NCI-H226 (cell line): ENCODE data around the gene SLC39A5.

Source experiments
- DNase-seq: peaks from one replicate; pipeline ENCODE4 v3.0.0-alpha.2; 2015

Gene SLC39A5

DNA sequence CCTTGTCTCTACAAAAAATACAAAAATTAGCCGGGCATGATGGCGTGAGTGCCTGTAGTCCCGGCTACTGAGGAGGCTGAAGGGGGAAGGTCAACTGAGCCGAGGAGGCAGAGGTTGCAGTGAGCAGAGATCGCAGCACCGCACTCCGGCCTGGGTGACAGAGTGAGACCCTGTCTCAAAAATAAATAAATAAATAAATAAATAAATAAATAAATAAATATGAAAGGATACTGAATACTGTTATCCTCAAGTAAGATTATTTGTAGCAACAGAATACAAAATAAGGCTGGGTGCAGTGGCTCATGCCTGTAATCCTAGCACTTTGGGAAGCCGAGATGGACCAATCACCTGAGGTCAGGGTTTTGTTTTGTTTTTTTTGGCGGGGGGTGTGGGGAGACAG lies 10.0 kb upstream of the SLC39A5 start:
- no peak for DNase-seq

DNA sequence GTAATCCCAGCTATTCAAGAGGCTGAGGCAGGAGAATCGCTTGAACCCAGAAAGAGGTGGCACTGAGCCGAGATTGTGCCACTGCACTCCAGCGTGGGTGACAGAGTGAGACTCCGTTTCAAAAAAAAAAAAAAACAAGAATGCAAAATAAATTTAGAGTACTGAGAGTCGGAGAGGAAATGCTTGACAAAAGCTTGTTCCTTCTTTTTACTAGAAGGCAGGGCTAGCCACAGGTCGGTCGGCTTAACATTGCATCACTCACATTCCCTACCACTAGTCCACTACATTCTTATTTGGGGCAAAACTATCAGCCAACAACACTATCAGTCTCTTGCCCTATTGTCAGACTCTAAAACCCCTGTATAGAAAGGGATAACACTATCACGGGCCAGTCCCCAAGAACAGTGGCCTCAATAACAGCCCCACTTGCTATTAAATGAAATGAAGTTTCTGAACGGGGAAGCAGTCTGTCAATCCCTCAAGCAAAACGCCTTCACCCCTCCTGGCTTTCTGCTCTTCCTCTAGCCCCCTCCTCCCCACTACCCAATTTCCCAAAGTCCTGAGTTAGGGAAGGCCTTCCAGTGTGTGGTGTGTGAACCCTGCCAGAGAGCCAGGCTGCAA lies 9.1 kb upstream of the SLC39A5 start:
- peak; percentile 36 for DNase-seq

DNA sequence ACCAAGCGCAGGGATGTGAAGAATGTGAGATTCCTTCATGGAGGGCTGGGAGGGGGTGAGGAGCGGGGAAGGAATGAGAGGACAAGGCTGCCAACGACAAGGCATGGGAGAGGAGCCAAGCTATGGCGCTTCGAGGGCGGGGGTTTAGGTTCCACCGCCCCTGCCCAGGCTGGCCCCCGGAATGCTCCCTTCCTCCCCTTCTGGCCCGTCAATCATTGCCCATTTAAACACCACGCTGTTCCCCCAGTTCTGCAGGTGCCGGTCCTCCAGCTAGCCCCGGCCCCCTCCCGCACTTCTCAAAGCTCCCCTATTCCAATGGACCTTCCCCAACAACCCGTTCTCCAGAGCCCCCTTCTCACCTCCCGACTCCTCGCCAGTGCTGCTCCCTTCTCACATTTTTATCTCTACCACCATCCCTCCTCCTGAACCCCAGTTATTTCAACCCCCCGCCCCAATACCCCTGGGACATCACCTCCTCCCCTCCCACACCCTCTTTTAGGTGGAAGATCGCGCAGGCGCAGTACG lies 8.6 kb upstream of the SLC39A5 start:
- peak; percentile 61 for DNase-seq

DNA sequence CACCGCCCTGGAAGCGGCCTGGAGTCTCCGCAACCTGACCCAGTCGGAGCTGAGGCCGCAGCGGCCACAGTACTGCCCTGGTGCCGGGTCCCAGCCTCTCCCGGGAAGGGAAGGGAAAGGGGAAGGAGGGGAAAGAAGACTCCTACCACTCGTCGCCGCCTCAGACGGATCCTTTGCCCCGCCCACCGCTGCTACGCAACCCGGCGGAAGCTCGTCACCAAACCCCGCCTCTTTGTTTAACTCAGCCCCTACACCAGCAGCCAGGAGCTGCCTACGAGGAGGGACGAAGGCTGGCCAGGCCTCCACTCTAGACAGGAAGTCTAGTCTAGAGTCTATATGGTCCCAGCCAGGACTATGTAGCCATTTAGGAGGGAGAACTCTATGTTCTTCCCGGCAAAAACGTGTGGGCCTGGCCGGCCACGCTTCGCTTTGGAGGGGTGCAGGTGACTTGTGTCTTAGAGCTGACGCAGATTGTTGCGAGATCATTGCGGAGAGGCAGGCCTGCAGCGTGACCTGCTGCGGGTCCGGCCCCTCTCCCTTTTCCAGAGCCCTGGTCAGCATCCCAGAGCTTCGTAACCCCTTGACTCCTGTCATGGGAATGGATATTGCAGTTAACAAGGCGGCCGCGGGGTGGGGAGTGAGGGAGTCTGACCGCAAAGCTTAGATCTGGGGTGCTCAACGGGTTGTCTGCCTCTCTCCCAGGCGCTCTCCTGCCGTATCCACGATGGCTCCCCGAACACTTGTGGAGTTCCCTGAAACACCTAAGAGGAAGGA lies 7.9 kb upstream of the SLC39A5 start, which contains the start of gene RNF41:
Gene RNF41 (minus strand): TSS at position 166 of the 774 bp plus-strand sequence. CDS start 7,875 bp downstream, outside the sequence.
- peak; percentile 99 for DNase-seq

DNA sequence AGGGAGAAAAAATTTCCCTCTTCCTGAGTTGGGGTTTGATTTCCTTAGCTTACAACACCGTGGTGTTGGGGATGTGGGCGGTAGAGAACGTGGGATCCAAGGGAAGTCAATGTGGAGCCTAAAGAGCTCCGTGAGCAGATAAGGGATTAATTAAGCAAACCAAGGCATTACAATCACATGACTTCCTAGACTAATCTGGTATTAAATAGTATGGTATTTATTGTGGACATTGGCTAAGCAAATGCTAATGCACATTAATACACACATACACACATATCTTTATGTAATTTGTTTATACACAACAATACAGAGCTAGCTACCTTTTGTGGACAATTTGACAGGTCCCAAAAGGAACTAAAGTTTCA lies 7.3 kb upstream of the SLC39A5 start:
- DNase-seq: no peak

DNA sequence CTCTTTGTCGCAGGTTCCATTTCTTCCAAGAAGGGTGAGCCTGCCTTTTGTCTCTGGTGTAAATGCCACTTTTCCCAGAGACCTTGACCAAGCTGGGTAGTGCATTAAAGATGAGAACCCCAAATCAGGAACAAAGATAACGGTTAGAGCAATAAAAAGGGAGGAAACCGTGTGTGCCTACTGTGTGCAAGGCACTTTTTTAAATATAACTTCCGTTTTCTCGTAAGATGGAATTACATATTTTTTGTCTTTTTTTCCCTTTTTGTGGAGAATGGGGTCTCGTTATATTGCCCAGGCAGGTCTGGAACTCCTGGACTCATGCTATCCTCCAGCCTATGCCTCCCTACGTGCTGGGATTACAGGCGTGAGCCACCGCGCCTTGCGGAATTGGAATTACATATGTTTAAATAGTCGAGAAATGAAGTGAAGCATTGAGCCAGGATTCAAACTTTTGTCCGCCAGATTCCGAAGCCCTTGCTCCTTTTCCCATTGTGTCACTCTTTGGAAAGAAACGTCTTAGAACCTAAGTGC lies 6.2 kb upstream of the SLC39A5 start:
- no peak for DNase-seq

DNA sequence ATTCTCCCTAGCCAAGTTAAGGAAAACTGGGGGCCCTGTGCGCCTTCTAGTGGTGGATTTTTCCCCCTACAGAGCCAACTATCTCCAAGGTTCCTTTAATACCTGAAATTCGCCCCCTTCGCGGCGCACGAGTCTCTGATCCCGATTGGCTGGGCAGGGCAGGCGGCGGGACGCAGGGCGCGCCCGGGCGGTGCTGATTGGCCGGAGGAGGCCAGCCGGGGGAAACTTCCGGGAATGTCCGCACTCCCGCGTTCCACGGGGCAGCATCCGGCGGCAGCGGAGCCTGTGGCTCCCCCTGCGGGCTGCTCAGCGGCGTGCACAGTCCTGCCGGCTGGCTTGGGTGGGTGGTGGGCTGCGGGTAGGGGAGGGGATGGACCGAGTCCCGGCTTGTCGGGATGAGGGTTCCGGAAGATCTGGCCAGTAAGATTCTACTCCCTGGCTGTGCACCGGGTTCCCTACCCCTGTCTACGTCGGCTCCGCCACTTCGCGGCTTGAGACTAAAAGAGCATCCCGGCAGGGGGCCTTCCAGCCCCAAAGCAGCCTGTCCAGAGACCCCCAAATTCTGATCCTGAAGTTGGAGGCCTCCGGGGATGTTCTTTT lies 5.6 kb upstream of the SLC39A5 start, which contains the start of gene NABP2:
Gene NABP2 (plus strand): TSS at position 241 of the 600 bp plus-strand sequence. CDS start 515 bp downstream, outside the sequence.
- DNase-seq: peak; percentile 99

DNA sequence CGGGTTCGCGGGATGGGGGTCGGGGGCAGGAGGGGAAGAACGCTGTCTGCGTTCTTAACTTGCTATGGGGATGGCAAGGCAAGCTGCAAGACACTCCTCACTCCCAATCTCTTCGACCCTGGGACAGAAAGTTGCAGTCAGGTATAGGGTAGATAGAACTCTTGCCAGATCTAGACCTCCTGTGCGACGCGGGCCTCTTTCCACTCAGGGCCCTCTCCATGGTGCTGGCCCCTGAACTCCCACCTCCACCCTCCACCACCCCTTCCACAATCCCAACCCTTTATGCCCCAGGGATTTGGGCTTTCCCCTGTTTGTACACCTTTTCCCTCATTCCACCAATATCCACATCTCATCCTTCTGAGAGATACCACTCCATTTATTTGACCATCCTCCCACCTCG lies 4.9 kb upstream of the SLC39A5 start:
- DNase-seq: no peak

DNA sequence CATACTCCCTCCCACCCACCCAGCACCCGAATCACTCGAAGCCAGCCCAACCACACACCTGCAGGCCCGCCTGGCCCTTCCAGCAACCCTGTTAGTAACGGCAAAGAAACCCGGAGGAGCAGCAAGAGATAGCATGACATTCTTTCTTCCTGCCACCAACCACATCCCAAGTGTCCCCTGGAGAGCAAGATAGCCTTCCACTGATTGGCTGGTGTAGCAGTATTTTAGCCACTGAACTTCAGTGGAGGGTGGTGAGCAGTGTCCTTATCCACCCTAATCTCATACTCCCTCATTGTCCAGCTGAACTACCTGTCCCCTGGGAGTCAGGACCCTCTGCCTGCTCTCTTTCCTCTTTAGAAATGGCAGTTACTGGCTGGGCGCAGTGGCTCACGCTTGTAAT lies 769 bp upstream of the SLC39A5 start:
- no peak for DNase-seq

DNA sequence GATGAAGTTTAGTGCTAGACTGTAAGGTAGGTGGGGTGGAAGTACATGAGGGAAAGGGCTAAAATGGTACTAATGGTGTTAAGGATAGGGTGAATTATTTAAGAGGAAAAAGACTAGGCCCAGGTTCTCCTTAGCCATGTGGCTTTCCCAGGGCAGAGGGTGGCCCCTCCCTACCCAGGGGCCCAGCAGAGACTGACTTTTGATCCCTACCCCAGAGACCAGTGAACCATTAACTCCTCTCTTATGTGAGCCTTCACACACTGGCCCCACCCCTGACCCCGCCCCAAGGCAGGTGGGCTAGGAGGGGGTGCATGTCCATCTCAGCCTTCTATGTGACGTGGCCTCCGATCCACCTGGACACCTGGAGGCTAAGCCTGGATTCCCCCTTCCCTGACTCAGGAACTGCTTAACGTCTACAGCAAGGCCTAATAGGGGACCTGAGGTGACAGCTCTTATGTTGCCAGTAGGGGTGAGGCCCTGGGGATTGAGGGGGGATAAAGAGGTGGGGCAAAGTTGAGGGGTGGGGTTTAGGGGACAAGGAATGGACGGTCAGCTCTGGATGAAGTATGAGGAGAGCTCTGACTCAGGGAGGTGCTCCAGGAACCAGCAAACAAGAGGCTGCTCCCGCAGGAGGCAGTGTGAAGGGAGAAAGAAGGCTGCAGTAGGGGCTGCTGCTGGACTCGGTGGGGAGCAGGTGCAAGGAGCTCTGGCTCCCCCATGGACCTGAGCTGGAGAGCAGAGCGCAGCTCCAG lies 757 bp downstream of the SLC39A5 start:
- DNase-seq: no peak

DNA sequence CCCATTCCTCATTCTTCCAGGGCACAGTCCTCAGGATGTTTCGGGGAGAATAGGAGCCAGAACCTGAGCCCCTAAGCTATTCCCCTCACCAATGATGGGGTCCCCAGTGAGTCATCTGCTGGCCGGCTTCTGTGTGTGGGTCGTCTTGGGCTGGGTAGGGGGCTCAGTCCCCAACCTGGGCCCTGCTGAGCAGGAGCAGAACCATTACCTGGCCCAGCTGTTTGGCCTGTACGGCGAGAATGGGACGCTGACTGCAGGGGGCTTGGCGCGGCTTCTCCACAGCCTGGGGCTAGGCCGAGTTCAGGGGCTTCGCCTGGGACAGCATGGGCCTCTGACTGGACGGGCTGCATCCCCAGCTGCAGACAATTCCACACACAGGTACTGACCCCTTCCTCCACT lies 1.3 kb downstream of the SLC39A5 start:
- DNase-seq: no peak

DNA sequence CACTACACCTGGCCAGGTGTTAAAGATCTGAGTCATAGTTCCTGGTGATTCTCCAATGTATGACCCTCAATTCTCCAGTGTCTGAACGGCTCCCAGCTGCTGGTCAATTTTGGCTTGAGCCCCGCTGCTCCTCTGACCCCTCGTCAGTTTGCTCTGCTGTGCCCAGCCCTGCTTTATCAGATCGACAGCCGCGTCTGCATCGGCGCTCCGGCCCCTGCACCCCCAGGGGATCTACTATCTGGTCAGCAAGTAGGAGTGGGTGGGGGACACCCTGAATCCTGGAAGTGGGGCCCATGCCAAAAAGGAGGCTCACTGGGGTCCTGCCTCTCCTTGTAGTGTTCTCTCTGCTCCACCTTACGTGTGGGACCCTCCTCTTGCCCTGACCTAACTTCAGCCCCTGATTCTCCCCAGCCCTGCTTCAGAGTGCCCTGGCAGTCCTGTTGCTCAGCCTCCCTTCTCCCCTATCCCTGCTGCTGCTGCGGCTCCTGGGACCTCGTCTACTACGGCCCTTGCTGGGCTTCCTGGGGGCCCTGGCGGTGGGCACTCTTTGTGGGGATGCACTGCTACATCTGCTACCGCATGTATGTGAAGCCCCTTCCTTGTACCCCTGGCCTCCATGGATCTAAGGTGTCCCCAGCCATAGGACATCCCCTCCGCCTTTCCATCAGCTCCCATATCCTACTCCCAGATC lies 5.0 kb downstream of the SLC39A5 start:
- DNase-seq: no peak

DNA sequence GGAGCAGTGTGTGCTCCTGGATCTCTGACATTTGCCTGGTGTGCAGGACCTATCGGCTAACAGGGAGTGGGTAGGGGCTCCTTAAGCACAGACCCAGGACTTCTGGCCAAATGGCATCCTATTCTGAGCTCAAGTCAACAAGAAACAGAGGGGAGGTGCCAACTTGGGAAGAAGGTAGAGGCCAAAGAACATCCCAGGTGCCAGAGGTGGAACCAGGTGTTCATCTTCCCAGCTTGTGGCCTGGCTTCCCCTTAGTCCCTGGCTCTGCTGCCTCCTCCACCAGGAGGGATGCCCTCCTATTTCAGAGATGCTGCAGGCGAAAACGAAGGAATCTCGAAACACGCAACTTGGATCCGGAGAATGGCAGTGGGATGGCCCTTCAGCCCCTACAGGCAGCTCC lies 6.2 kb downstream of the SLC39A5 start:
- no peak for DNase-seq

DNA sequence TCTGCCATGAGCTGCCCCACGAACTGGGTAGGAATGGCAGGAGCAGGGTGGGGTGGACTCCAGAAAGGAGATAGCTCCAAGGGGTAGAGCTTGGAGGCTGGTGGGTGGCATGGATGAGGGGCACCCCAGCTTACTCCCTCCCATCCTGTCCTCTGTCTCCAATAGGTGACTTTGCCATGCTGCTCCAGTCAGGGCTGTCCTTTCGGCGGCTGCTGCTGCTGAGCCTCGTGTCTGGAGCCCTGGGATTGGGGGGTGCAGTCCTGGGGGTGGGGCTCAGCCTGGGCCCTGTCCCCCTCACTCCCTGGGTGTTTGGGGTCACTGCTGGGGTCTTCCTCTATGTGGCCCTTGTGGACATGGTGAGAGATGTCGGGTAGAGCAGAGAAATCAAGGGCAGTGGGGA lies 7.1 kb downstream of the SLC39A5 start:
- no peak for DNase-seq

DNA sequence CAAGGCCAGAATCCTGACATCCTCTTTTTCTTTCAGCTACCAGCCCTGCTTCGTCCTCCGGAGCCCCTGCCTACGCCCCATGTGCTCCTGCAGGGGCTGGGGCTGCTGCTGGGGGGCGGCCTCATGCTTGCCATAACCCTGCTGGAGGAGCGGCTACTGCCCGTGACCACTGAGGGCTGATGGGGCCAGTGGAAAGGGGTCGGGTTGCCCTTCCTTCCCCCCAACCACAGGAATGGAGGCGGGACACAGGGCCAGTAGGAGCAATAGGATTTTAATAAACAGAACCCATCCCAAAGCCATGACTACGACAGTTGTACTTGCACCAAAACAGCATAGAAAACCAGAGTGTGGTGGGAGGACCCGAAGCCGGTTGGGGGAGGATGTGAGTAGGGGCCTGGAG lies 7.7 kb downstream of the SLC39A5 start:
- DNase-seq: no peak

DNA sequence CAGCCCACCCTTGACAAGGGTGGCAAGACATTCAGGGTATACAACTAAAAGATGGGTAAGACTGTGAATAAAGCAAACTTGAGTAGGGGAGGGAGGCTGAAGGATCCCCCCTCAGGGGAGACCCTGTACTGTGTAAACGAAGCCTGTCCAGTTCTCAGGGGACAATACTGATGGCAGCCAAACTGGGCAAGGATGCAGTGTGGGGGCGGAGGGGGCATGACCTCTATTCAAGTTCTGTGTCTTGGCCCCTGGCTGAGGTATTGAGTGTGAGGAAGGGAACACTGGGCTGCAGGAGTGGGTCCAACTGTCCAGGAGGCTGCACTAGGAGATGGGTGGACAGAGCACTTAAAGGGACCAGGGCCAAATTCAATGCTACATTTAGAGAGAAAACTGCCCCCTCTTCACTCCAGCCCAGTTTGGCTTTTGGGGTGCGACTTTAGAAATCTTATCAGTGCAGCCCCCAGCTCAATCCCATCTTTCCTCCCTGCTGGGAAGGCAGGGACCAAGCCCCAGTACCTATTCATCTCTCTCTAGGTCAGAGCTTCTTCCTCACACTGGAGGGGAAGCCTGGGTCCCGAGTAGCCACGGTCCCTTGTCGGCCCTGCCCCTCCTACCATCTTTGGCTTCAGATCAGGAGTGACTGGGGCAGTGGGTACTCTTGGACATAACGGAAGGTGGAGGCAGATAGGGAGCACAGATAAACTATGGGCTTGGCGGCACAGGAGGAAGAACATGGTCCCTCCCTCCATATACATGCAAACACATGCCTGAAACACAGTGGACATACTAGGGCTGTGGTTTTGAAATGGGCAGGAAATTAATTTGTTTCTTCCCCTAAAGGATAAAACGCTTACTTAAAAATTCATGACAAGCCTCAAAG lies 11.8 kb downstream of the SLC39A5 start:
- no peak for DNase-seq

DNA sequence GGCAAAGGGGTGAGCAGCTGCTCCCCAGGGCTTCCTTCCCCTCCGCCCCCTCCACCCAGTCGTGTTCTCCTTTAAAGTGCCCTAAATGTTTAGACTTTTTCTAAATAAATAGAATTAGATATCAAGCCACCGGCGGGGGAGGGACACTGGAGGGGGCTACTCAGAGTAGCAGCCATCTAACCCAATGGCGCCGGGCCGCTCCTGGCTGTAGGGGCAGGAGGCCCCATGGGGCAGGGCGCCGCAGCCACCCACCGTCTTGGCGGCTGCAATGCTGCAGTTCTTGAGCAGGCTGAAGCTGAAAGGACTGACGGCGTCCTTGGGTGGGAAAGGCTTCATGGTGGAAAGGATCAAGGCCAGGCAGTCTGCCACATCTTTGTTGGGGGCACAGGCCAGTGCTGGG lies 13.1 kb downstream of the SLC39A5 start:
- DNase-seq: no peak

DNA sequence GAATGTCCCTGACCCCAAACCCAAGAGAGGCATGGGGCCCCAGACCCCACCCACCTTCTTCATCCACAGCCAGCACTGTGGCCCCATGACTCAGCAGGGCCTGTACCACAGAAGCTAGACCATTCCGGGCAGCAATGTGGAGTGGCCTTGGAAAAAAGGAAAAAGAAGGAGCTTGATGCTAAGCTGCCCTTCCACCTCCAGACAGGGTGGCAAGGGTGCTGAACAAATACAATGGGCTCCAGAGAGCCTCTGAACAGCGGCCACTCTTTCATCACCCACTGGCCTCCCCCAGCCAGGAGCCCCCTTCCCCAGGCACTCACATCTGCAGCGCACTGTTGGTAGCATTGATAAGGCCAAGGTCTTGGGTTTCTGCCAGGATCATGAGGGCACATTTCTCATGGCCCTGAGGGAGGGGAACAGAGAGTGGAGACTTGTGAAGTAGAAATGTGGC lies 13.9 kb downstream of the SLC39A5 start:
- DNase-seq: no peak

DNA sequence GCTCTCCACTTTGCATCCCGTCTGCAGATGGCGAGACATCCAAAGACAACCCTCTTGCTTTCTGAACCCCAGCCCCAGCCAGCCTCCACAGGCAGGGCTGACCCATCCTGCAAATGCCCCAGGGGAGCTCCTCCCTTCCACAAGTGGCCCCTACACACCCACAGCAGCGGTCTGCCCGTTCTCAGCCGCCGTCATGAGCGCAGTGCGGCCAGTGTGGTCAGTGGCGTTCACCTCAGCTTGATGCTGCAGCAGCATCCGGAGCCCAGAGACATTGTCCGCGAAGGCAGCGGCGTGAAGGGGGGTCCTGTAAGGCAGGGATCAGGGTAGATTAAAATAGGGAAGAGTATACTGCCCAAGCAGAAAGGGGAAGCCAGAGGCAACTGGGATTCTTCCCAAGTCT lies 14.6 kb downstream of the SLC39A5 start:
- DNase-seq: no peak

DNA sequence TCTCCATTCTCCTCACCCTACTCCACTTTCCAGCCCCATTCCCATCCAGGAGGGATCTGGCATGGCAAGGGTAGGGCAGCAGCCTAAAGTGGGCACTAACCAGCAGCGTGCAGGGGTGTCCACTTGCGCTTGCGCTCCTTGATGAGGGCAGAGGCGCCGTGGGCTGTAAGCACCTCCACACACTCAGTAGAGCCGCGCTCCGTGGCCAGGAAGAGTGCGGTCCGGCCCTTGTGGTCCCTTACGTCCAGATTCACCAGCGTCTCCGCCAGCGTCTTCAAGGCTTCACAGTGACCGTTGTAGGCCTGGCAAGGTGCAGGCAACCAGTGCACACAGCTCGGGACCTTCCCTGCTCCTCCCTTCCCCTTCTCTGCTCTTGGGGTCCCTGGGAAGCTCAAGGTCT lies 18.1 kb downstream of the SLC39A5 start:
- DNase-seq: no peak

DNA sequence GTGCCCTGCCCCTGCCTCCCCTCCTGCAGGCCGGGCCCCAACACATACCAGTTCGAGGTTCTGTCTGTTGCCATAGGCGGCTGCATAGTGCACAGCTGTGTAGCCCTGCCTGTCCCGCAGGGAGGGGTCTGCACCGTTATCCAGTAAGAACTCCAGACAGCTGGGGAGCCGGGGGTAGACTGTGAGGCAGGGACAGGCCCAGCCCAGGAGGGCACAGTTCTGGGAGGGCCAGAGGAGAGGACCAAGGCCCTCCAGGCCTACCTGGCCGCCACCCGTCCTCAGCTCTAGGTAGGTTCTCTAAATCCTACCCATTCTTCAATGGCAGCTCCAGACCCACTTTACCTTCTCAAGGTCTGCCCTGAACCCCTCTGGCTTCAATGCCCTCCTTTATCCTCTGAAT lies 18.9 kb downstream of the SLC39A5 start:
- DNase-seq: no peak
